K562 (cell line): ENCODE measurements around the gene FHL1. TPM values are rescaled to one million over a fixed set of nuclear protein-coding genes. Genes with fewer than 3 reads are reported as not detected.
A peak's percentile ranks its signal among the peaks of the same experiment; 100 is the strongest.

Experiments used
- HDAC6 ChIP-seq: IDR thresholded peaks from 2 replicates; pipeline ENCODE4 v1.6.1; 2012; ENCODE audit warnings: low read depth, mild to moderate bottlenecking, control low read depth, inconsistent platforms, low read length, moderate library complexity
- POLR2G ChIP-seq: fragments of 200-400 bp; formaldehyde crosslinking; IDR thresholded peaks from 2 replicates; pipeline ENCODE4 v1.6.1; 2017; ENCODE audit warnings: low read depth, mild to moderate bottlenecking, antibody characterized with exemption, low read length, moderate library complexity
- POU5F1 ChIP-seq: fragments of 150-350 bp; IDR thresholded peaks from 2 replicates; pipeline ENCODE4 v1.6.1; 2014; ENCODE audit warnings: borderline replicate concordance, low read length, low read depth, mild to moderate bottlenecking; ENCODE audit not compliant: partially characterized antibody
- PTRF ChIP-seq: fragments of 450-650 bp; IDR thresholded peaks from 2 replicates; pipeline ENCODE4 v1.6.1; 2016; ENCODE audit warnings: mild to moderate bottlenecking, missing genetic modification characterization, missing compliant biosample characterization
- RBFOX2 ChIP-seq: fragments of 200-400 bp; formaldehyde crosslinking; IDR thresholded peaks from 2 replicates; pipeline ENCODE4 v1.6.1; 2017; ENCODE audit warnings: low read depth, mild to moderate bottlenecking, low read length, moderate library complexity
- TAF1 ChIP-seq: IDR thresholded peaks from 2 replicates; pipeline ENCODE4 v1.6.1; 2011; ENCODE audit warnings: mild to moderate bottlenecking, low read length, moderate library complexity; ENCODE audit not compliant: insufficient read depth, control insufficient read depth, severe bottlenecking; ENCODE audit errors: extremely low read depth
- YY1 ChIP-seq, 3 experiments: IDR thresholded peaks; 2 replicates each; pipeline ENCODE4 v1.6.1; 2011; ENCODE audit warnings: low read length in 2 of 3, mild to moderate bottlenecking in 2 of 3, moderate library complexity in 2 of 3, borderline replicate concordance in 1 of 3, control low read depth in 1 of 3, low read depth in 1 of 3; ENCODE audit not compliant: insufficient read depth in 3 of 3, insufficient replicate concordance in 2 of 3, control insufficient read depth in 1 of 3, insufficient read length in 1 of 3; ENCODE audit errors: extremely low read depth in 1 of 3
- polyA plus RNA-seq, 8 experiments: library from polyadenylated mRNA; depleted of rRNA in 4 of 8; stranded (reverse) in 5 of 8; unstranded in 3 of 8; fragments of >200 nt; fragmentation: Nextera tagmentation in 2 of 8; fragmentation: Illumina TruSeq in 1 of 8; extraction: Ambion mirVana in 2 of 8; extraction: Trizol in 1 of 8; gene quantifications; 2 replicates each; pipeline versions ENCODE4 v1.2.1 to v1.2.3, GENCODE V29; 2011 to 2014; ENCODE audit warnings: inconsistent platforms in 1 of 8, missing spikeins in 1 of 8
- total RNA-seq, 7 experiments: library from RNA; depleted of rRNA in 6 of 7; stranded (reverse); fragments of >200 nt in 6 of 7; fragmentation: Illumina TruSeq in 2 of 7; extraction: Trizol in 2 of 7; gene quantifications; 2 replicates each; pipeline versions ENCODE4 v1.2.1 to v1.2.3, GENCODE V29; 2011 to 2021; ENCODE audit warnings: low replicate concordance in 1 of 7
- TF ChIP-seq, protein P1 (sequence below): fragments of 200-400 bp; formaldehyde crosslinking; IDR thresholded peaks from 2 replicates; pipeline ENCODE4 v1.6.1; 2017; ENCODE audit warnings: mild to moderate bottlenecking, low read depth, low read length, moderate library complexity
- TF ChIP-seq, protein P2 (sequence below): fragments of 200-800 bp; sonication (Bioruptor generic); IDR thresholded peaks from 2 replicates; pipeline ENCODE4 v1.6.1; 2017; ENCODE audit warnings: missing genetic modification characterization, missing compliant biosample characterization
- TF ChIP-seq, protein P3 (sequence below): sonication (generic); formaldehyde crosslinking; IDR thresholded peaks from 2 replicates; pipeline ENCODE4 v1.4.0; 2020; ENCODE audit warnings: mild to moderate bottlenecking, missing genetic modification reagents
- TF ChIP-seq, protein P4 (sequence below), 2 experiments: IDR thresholded peaks; 2 replicates each; pipeline ENCODE4 v1.6.1; 2011; ENCODE audit warnings: borderline replicate concordance in 1 of 2, control low read depth in 1 of 2, low read depth in 1 of 2, low read length in 1 of 2, mild to moderate bottlenecking in 1 of 2, mixed read lengths in 1 of 2, moderate library complexity in 1 of 2; ENCODE audit not compliant: insufficient read depth in 1 of 2, insufficient read length in 1 of 2, poor library complexity in 1 of 2, severe bottlenecking in 1 of 2; ENCODE audit errors: extremely low read depth in 1 of 2
- TF ChIP-seq, protein P5 (sequence below): sonication (generic); formaldehyde crosslinking; IDR thresholded peaks from 2 replicates; pipeline ENCODE4 v1.8.0; 2022; ENCODE audit warnings: missing genetic modification reagents, mild to moderate bottlenecking, moderate library complexity, borderline replicate concordance
- TF ChIP-seq, protein P6 (sequence below): sonication (generic); formaldehyde crosslinking; IDR thresholded peaks from 2 replicates; pipeline ENCODE4 v1.8.0; 2022; ENCODE audit warnings: missing genetic modification reagents, mild to moderate bottlenecking, borderline replicate concordance

Gene FHL1
- total and polyA plus RNA-seq, 9 of the 15 experiments (the other 6 are each of a cell fraction or from before 2014, with no cell fraction given): 0.03 to 3.0 (median 0.13) TPM; not detected in 1

DNA sequence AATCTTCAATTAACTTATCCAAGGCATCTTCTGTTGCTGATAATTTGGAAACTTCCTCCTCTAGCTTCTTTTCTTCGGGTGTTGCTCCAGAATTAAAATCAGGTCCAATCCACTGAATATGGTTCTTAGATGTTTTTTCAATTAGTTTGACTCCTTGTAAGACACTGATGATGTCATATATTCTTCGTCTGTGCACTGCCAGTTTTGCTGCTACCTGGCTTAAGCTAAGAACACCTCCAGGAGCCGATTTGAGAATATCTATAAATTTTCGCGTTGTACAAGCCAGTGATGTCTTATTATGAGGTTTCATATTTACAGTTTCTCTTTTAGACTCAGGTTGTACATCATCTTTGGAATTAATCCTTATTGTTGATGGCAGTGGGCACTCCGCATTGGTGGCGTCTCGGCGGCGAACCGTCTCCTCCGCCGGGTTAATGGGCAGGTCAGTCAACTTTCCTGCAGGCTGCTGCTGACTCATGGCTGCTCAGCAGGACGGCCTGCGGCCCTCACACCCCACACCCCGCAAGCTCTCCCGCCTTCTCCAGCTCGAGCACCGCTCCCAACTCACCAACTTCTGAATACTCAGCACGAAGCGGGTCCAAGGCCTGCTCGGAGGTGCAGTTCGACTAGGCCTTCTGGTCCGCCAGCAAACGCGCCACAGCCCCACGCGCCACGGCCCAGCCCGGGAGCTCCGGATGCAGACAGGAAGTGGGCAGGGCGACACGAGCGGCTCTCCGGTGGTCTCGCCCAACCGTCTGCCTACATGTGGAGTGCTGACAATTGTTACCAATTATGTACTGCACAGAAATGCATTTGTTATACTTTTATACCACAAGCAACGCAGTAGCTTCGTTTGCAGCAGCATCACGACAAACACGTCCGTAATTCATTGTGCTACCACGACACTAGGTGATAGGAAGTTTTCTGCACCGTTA is 49.2 kb upstream of the FHL1 start (continued):
- TF ChIP-seq, protein P1, sequence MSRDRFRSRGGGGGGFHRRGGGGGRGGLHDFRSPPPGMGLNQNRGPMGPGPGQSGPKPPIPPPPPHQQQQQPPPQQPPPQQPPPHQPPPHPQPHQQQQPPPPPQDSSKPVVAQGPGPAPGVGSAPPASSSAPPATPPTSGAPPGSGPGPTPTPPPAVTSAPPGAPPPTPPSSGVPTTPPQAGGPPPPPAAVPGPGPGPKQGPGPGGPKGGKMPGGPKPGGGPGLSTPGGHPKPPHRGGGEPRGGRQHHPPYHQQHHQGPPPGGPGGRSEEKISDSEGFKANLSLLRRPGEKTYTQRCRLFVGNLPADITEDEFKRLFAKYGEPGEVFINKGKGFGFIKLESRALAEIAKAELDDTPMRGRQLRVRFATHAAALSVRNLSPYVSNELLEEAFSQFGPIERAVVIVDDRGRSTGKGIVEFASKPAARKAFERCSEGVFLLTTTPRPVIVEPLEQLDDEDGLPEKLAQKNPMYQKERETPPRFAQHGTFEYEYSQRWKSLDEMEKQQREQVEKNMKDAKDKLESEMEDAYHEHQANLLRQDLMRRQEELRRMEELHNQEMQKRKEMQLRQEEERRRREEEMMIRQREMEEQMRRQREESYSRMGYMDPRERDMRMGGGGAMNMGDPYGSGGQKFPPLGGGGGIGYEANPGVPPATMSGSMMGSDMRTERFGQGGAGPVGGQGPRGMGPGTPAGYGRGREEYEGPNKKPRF: no peak
- no peak for TF ChIP-seq POU5F1
- TF ChIP-seq YY1 (IDR thresholded peaks at IDR 0.05; ENCODE audit: borderline replicate concordance in 1 of 3, control insufficient read depth in 1 of 3, extremely low read depth in 1 of 3, insufficient read depth in 3 of 3, insufficient read length in 1 of 3, insufficient replicate concordance in 2 of 3, low read depth in 1 of 3, low read length in 2 of 3): peak in 1 of 3 experiments; percentile 30
- TF ChIP-seq, protein P2, sequence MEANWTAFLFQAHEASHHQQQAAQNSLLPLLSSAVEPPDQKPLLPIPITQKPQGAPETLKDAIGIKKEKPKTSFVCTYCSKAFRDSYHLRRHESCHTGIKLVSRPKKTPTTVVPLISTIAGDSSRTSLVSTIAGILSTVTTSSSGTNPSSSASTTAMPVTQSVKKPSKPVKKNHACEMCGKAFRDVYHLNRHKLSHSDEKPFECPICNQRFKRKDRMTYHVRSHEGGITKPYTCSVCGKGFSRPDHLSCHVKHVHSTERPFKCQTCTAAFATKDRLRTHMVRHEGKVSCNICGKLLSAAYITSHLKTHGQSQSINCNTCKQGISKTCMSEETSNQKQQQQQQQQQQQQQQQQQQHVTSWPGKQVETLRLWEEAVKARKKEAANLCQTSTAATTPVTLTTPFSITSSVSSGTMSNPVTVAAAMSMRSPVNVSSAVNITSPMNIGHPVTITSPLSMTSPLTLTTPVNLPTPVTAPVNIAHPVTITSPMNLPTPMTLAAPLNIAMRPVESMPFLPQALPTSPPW (CRISPR knock-in tag): peak; percentile 79
- TF ChIP-seq, protein P3, sequence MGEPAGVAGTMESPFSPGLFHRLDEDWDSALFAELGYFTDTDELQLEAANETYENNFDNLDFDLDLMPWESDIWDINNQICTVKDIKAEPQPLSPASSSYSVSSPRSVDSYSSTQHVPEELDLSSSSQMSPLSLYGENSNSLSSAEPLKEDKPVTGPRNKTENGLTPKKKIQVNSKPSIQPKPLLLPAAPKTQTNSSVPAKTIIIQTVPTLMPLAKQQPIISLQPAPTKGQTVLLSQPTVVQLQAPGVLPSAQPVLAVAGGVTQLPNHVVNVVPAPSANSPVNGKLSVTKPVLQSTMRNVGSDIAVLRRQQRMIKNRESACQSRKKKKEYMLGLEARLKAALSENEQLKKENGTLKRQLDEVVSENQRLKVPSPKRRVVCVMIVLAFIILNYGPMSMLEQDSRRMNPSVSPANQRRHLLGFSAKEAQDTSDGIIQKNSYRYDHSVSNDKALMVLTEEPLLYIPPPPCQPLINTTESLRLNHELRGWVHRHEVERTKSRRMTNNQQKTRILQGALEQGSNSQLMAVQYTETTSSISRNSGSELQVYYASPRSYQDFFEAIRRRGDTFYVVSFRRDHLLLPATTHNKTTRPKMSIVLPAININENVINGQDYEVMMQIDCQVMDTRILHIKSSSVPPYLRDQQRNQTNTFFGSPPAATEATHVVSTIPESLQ (CRISPR knock-in tag): 0 out of 2 replicates have a peak, but pooled peaks have one; percentile 44
- TF ChIP-seq, protein P4, sequence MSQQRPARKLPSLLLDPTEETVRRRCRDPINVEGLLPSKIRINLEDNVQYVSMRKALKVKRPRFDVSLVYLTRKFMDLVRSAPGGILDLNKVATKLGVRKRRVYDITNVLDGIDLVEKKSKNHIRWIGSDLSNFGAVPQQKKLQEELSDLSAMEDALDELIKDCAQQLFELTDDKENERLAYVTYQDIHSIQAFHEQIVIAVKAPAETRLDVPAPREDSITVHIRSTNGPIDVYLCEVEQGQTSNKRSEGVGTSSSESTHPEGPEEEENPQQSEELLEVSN (IDR thresholded peaks at IDR 0.05; ENCODE audit: borderline replicate concordance in 1 of 2, extremely low read depth in 1 of 2, insufficient read depth in 1 of 2, insufficient read length in 1 of 2, low read depth in 1 of 2, low read length in 1 of 2, poor library complexity in 1 of 2, severe bottlenecking in 1 of 2): peak; percentile 98 to 99
- TF ChIP-seq TAF1: peak; percentile 27
- TF ChIP-seq, protein P5, sequence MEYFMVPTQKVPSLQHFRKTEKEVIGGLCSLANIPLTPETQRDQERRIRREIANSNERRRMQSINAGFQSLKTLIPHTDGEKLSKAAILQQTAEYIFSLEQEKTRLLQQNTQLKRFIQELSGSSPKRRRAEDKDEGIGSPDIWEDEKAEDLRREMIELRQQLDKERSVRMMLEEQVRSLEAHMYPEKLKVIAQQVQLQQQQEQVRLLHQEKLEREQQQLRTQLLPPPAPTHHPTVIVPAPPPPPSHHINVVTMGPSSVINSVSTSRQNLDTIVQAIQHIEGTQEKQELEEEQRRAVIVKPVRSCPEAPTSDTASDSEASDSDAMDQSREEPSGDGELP (CRISPR knock-in tag): peak; percentile 23; the same call in 1 of the 2 replicates
- no peak for TF ChIP-seq HDAC6
- TF ChIP-seq, protein P6, sequence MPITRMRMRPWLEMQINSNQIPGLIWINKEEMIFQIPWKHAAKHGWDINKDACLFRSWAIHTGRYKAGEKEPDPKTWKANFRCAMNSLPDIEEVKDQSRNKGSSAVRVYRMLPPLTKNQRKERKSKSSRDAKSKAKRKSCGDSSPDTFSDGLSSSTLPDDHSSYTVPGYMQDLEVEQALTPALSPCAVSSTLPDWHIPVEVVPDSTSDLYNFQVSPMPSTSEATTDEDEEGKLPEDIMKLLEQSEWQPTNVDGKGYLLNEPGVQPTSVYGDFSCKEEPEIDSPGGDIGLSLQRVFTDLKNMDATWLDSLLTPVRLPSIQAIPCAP (CRISPR knock-in tag): no peak
- TF ChIP-seq PTRF (tag): no peak; the same call in 1 of the 2 replicates
- TF ChIP-seq RBFOX2: peak; percentile 74
- peak; percentile 75 for TF ChIP-seq POLR2G
